HG03439 (cell line): ENCODE results near the gene SALL1.

ENCODE experiments used
- ATAC-seq: cut with Tn5 transposase; IDR thresholded peaks from one replicate; pipeline ENCODE4 v1.9.1; 2021; ENCODE audit warnings: mild to moderate bottlenecking, moderate library complexity; ENCODE audit not compliant: unreplicated experiment

SALL1 gene

DNA sequence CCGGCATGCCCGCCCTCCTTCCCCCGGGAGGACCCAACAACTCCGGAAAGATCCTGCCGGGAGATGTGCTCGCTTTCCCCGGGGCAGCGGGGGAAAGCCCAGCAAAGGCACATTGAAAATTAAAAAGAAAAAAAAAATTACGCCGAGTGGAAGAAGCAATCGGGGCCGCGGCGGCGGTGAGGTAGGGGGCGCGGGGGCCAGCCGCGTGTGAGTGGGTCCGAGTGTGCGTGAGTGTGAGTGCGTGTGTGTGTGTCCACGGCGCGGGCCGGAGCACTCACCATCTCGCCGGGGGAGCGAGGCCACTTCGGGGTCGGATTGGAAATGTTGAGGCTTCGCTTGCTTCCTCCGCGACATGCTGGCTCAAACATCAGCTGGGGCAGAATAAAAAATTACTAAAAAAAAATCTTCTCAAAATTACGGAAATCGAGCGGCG, at the start of gene SALL1:
Gene SALL1, minus strand, starts transcription at position 383 of the 433 bp plus-strand sequence. Its CDS starts 29 bp downstream, at position 354.
- ATAC-seq = no peak

DNA sequence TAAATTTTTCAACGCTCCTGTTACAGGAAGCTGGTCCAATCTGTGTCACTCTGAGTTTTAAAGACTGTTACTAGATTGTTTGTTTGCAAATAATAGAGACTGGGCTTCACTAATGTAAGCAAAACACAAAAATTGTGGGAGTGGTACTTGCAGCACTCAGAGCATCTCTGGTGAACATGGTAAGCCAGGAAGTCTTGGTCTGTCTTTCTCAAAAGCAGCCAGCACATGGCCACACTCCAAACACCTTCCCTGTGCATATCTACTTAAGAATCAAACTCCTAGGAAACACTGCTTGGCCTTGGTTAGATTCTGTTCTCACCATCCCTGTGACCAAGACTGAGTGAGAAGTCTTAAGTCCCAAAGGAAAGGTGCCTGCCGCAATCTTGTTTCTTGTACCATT, 49.7 kb upstream of the SALL1 start:
- no peak for ATAC-seq

GRCh38 chr16:51197953-51198748, 47.1 kb upstream of the SALL1 start:
- no peak for ATAC-seq

DNA sequence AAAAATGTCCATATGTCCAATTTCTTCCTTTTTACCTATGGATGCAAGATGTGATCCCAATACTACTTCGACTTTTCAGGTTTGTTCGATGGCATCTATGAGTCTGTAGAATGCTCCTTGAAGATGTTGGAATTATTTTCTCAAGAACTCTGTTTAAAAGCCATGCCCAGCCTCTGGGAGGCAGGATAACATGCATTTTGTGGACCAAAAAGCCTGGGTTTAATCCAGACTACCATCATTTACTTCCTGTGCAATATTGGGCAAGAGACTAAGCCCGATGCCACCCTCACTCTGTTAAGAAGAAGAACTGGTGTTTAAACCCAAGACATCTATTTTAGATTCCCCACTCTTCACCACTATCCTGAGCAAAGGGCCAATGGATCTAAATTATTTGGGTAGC, 42.8 kb upstream of the SALL1 start:
- no peak for ATAC-seq

DNA sequence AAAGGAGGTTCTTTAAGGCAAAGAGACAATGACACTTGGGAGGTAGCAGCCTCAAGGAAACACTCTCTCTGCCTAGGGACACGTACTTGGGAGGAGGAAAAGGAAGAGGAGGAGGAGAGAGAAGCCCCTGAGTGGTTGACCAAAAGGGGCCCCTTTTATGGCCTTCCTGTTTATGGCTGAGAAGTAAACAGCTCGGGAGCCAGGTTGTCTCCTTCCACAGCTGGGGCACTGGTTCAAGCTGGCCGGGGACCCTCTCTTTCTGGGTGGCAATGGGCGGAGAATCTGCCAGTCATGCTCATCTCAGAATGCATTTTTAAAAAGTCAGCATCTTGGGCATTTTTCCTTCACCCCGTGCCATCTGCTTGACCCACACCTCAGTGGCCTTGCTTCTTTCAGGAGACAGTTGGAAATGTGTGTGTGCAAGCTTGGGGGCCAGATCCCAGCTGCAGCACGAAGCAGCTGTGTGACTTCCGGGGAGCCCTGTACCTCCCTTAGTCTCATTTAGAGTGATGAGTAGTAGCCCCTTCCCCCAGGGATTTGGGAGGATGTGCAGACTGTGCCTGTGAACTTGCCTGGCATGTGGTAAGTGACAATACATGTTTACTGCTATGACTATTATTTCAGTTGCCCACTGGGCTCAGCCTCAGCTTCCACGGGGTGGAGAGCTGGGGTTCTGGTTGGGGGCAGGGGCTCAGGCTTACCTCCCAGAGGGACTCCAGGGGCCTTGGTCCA, 33.8 kb upstream of the SALL1 start:
- no peak for ATAC-seq

GRCh38 chr16:51181503-51181811, 30.4 kb upstream of the SALL1 start:
- no peak for ATAC-seq

DNA sequence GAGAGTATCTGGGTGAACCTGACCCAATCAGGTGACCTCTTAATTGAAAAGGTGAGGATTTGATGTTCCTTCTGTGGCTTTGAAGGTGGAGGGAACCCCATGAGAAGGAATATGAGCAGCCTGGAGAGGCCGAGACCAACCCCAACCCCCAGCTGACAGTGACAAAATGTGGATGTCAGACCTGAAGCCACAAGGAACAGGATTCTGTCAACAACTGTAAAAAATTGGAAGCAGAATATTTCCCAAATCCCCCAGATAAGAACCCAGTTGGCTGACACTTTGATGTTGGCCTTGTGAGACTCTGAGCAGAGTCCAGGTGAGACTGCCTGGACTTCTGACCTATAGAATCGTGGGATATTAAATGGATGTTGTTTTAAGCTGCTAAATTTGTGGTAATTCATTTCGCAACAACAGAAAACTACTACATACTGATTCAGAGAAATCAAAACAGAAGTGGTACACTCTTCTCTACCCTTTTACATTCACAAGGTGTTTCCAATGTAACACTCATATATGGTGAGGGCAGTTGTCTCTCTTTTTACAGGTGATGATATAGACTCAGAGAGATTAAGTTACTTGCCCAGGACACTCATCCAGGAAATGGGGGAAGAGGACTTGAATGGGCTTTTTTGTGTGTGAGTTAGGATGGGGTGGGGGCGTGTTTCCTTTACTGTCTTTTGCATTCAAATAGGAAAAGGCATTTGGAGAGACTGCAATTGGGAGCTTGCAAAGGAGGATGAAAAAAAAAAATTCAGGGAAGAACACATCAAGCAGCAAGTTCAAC, 29.8 kb upstream of the SALL1 start:
- no peak for ATAC-seq

DNA sequence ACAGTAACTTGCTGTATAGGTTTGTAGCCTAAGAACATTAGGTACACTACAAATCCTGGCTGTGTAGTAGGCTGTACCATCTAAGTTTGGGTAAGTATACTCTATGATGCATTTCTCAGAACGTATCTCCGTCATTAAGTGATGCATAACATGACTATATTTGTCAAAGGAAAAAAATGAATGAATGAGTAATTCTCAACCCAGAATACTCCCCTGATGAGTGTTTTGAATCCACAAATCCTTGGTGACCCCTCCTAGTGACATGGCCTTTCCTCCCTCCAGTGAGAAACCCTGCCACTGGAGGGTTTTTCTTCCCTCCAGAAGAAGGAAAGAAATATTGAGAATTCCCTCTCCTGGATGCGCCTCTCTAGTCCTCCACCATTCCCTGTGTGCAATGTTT, 24.0 kb upstream of the SALL1 start:
- no peak for ATAC-seq

DNA sequence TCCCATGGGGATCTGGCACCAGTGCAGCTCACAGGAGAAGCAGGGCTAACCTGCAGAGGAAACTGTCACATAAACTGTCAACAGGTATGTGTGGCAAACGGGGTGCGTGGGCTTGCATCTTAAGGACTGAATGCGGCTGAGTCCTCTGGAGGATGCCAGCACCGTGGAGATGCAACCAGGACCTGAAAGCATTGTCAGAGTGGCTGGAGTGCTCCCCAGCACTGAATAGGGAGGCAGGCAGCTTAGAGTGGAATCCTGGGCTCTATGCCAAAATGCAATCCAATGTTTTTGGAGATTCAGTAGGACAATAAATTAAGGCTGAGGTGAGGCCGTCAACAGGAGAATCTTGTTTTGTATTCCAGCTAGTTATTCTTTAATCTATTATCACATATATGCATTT, 21.3 kb upstream of the SALL1 start:
- ATAC-seq = no peak

DNA sequence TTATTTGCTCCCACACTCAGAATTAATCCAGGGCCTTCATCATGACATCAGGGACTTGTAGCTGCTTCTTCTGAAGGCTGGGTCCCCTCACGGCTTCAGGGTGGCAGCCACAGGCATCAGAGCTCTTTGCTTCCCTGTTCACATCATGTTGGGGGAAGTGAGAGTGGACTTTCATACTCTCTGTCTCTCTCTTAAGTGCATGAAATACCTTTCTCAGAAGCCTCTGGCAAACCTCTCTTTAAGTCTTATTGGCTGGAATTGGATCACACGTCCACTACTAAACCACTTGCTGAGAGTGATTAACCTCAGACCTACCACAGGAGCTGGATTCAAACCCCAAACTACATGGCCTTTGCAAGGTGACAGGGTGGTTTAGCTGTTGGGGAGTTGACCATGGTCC, 17.7 kb upstream of the SALL1 start:
- ATAC-seq = no peak

DNA sequence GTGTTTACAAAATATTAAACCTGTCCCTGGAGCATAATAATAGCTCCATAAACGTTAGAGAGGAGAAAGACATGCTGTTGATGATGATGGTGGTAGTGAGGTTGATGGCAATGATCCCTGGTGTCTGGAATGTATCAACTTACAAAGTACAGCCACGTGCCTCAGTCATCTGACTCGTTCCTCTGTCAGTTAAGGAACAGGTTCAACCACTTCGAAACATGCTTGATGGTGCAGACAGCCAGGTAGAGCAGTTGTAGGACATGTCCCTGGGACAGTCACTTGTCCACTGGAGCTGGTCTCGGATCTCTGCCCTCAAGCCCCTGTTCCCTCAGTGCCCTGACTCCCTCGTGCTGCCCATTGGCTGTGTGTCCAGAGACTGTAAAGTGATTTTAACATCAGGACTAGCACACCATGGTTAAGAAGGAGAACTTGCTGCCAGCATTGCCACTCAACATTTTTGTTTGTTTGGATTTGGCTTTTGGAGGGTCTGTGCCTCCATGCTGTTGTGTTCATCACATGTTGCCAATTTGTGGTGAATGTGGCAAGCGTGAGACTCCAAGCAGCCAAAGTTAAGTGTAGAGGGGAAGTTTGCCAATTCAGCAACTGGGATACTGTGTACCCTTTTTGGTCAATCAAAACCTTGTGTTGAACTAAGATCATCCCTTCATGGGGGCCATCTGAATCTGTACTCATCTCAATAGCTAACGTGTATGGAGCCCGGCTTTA, 16.3 kb upstream of the SALL1 start:
- ATAC-seq = no peak

DNA sequence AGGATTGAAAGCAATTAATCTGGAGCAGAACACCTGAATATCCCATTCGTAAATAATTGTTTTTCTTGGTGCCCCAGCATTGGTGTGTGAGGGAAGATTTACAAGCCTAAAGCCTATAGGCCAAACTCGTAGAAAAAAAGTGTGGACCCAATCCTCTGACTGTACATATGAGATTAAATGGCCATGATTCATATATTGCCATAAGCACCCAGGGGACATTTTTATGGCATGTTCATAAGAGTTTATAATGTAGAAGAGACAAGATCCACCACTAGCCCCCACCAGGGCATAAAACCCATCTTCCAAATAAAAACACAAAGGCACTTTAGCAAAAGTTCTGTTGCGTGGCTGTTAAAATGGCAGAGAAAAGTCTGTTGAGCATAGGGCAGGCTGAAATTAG, 15.5 kb upstream of the SALL1 start:
- no peak for ATAC-seq

DNA sequence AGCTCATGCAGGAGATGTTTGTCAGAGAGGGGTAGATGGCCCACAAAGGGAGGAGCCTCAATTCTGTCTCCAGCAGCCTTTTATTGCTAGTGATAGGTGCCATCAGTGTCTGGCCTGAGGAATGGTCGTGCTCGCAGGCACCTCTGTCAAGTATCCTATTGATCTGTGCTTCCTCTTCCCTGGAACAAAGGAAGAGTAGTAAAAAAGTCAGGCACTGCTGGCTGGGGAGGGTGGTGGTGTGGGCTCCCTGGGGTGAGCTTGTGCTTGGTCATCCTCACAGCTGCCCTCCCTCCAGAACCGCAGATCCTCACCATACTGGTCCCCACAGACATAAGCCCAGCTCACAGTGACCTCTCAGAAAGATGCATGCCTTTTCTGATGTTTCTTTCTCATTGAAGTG, 15.0 kb upstream of the SALL1 start:
- ATAC-seq = no peak

DNA sequence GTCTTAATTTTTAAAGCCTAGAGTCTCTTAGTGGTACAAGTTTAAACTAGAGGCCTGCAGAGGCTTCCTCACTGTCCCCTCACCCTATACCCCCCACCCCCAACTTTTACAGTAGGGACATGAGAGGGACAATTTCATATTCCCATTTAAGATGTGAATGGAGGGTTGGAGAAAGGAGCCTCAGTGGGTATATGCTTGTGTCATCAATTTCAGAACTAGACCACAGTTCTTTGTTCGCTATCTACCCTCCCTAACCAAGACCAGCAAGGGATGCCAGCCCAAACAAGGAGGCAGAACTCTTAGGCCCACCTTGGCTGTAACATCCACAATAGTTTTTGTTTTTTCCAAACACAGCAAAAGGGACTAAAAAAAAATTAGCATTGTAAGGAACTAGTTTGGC, 14.0 kb upstream of the SALL1 start:
- ATAC-seq = no peak

DNA sequence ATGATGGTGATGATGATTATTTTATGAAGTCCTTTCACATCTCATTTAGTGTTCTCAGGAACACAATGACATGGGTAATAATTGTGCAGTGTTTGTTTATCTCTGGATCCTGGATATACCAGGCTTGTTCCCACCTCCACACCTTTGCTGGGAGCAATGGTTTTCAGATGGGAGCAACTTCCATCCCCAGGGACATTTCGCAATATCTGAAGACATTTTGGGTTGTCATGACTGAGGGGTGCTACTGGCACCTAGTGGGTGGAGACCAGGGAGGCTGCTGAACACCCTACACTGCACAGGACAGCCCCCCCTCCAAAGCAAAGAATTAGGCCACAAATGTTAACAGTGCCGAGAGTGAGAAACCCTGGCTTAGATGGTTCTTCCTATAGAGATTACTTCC, 13.5 kb upstream of the SALL1 start:
- no peak for ATAC-seq

DNA sequence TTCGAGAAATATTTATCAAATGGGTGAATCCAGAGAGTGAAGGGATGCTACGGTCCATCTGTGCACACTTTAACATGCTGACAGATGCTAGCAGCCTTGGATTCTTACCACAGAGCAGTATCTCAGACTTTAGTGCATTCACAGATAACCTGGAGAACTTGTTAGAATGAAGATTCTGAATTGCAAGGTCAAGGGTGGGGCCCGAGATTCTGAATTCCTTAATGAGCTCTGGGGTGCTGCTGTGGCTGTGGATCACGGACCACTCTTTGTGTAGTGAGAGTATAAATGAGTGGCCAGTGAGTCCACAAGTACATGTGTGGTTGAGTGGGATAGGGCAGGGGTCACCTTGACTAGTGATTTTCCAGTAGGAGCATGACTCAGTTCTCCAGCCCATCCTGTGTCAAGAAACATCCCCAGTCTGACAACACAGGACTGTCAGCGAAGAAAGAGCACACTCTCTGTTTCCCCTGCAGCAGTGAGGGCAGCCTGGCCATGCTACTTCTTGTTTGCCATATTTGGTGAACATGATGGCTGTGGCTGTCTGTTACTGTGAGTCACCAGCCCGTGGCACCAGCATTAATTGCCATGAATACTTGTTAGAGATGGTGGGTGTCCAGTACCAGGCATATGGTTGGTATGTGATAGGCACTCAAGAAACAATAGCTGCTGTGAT, 13.0 kb upstream of the SALL1 start:
- ATAC-seq = no peak

GRCh38 chr16:51163366-51163765, 12.3 kb upstream of the SALL1 start:
- ATAC-seq = no peak

GRCh38 chr16:51161440-51162195, 10.5 kb upstream of the SALL1 start:
- ATAC-seq = no peak

GRCh38 chr16:51159865-51160264, 8.8 kb upstream of the SALL1 start:
- no peak for ATAC-seq

DNA sequence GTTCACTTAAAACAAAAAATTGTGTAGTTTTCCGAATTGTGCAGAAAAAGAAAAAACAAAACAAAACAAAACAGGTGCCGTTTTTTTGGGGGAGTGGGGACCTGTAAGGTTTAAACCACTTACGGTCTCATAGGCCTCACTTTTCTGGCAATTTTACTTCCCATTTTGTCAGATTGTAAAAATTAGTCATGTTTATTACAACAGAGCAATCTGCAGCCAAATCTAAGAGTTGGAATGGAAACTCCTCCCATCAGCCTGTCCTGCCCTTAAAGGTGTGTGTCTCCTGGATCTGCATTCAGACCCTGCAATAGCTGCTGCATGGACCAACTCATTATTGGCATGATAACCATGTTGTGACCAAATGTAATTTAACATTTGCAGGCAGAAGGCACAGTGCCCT, 8.2 kb upstream of the SALL1 start:
- no peak for ATAC-seq
